GM21447 (cell line): ENCODE results near the gene MAP3K2.

Experiments used
- ATAC-seq: cut with Tn5 transposase; IDR thresholded peaks from one replicate; pipeline ENCODE4 v1.9.1; 2021; ENCODE audit not compliant: unreplicated experiment

MAP3K2 gene

DNA sequence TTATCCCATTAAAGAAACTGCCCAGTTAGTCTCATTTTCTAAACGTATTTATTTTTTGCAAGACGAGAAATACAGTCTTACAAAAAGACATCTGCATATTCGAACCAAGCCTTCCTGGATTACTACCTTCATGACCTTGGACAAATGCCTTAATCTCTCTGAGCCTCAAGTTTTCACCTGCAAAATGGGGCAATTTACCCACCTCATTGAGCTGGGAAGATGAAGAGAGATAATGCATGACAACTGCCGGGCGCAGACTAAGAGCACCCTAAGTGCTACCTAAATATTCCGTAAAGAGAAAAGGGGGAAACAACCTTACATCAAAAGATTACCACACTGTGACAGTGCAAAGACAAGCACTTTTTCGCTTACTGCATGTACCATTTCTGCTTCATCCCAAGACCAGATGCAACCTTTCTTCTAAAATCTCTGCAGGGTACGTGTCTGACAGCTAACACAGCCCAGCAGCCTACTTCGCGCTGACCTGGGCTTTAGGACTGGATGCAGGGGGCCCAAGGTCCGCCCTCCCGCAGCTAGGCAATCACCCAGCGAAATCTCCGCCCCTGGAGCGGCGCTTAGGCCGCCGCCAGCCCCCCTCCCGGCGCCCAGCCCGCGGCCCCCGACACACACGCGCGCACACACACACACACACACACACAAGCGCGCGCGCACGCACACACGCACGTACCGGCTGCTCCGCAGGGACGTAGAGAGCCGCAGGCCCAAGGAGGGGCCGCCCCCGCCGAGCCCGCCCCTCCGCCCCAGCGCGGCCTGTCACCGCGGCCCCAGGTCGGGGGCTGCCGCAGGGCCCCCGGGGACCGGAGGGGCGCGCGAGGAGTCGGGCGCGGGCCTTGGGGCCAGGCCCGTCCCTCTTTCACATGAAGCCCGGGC lies 766 bp downstream of the MAP3K2 start:
- ATAC-seq: peak; percentile 63

DNA sequence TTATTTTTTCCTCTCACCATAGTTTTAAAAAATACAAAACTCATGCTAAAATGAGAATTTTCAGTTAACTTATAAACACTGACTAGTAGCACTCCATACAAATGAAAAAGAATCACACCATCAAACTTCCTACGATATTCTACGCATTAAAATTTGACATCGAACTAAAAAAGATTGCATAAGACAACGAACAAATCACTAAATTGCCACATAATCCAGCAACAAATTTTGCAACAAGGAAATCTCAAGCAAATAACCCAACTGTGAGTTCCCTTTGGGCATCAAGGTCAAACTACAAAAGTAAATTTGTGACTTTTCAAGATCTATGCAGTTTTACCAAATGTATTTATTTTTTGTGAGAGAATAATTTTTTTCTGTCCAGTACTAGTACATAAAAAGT lies 1.5 kb downstream of the MAP3K2 start:
- no peak for ATAC-seq

DNA sequence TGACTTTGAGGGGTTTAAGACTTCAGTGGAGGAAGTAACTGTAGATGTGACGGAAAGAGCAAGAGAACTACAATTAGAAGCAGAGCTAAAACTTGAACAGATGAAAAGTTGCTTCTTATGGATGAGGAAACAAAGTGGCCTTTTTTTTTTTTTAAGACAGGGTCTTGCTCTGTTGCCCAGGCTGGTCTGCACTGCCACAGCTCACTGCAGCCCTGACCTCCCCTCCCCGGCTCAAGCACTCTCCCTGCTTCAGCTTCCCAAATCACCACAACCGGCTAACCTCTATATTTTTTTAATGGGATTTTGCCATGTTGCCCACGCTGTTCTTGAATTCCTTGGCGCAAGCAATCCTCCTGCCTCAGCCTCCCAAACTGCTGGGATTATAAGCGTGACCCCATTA lies 3.2 kb downstream of the MAP3K2 start:
- no peak for ATAC-seq

DNA sequence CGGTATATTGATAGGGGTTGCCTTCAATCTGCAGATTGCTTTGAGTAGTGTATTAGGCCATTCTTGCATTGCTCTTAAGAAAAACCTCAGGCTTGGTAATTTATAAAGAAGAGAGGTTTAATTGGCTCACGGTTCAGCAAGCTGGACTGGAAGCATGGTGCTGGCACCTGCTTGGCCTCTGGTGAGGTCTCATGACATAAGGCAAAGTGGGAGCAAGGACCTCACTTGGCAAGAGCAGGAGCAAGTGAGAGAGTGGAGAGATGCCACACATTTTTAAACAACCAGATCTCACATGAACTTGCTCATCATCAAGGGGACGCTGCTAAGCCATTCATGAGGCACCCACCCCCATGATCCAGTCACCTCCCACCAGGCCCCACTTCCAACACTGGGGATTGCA lies 4.9 kb downstream of the MAP3K2 start:
- no peak for ATAC-seq

DNA sequence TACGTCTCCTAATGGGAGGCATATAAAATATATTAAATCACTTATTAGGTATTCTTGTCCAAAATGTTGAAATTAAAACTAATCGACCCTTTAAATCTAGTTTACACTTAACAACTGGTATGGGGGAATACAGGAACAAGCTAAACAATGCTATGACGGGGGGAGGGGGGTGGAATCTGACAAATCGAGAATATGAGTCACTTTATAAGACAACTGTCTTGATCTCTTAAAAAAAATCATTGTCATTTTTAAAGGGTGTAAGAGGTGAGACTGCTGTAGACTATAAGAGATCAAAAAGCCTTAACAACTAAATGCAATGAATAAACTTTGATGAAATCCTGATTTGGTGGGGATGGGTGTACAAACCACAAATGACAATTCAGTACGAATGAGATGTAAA lies 6.0 kb downstream of the MAP3K2 start:
- no peak for ATAC-seq

DNA sequence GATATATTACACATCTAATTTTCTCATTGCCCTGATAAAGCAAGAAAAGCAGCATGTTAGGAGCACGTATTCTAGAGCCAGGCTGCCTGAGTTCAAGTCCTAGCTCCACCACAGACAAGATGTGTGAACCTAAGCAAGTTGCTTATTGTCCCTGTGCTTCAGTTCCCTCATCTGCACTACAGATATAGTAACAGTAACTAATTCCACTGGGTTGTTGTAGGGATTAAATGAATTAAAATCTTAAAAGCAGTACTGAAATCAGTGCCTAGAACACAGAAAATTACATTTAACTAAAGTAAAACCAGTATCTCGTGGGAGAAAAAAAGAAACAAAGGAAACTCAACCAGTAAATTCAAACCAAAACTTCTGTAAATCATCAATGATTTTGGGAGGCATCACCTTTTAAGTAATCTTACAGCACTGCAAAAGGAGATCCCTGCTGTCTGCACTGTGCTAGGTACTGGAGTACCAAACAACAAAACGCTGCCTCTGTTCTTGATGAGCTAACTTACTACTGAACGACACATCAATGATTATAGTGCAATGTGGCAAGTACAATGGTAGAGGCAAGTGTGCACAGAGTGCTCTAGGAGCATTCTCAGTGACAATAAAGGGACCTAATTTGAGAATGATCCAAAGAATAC lies 7.9 kb downstream of the MAP3K2 start:
- ATAC-seq: peak; percentile 72

DNA sequence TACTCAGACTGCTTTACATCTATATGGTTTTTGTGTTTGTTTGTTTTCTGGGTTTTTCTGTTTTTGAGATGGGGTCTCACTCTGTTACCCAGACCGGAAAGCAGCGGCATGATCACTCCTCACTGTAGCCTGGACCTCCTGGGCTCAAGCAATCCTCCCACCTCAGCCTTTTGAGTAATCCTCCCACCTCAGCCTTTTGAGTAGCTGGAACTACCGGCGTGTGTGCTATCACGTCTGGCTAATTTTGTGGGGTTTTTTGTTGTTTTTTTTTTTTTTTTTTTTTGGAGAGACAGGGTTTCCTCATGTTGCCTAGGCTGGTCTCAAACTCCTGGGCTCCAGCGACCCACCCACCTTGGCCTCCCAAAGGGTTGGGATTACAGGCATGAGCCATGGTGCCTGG lies 9.1 kb downstream of the MAP3K2 start:
- no peak for ATAC-seq

DNA sequence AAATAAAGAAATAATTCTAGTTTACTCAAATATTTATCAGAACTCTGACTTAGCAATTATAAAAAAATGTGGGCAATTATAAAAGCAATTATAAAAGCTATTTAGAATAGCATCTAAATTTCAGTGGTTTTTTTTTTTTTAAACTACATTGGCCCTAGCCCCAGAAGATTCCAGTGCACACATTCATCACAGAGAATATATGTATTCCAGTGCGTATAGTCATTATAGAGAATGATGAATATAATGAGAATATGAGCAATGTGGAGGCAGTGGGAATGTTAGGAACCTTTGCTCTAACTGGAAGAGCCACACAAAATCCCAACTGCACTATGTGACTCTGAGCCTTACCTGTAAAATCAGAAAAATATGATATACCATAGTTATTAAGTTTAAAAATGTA lies 10.5 kb downstream of the MAP3K2 start:
- ATAC-seq: no peak

DNA sequence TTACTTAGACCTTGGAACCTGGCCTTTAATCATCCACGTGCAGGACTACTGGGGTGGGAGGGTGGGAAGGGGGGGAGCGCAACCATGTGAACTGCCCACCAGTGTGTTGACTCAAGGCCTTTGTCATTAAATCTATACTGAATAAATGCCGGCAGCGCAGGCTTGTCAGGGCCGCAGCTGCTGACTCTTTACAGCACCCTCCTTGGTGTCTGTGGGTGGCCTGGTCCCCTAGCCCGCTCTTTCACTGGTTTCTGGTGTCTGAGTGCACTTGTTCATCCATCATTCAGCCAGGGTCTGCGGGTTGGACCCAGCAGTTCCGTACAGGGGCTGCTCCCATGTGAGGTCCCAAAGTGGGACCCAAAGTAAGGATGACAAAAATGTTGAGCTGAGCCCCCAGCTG lies 11.5 kb downstream of the MAP3K2 start:
- ATAC-seq: no peak

DNA sequence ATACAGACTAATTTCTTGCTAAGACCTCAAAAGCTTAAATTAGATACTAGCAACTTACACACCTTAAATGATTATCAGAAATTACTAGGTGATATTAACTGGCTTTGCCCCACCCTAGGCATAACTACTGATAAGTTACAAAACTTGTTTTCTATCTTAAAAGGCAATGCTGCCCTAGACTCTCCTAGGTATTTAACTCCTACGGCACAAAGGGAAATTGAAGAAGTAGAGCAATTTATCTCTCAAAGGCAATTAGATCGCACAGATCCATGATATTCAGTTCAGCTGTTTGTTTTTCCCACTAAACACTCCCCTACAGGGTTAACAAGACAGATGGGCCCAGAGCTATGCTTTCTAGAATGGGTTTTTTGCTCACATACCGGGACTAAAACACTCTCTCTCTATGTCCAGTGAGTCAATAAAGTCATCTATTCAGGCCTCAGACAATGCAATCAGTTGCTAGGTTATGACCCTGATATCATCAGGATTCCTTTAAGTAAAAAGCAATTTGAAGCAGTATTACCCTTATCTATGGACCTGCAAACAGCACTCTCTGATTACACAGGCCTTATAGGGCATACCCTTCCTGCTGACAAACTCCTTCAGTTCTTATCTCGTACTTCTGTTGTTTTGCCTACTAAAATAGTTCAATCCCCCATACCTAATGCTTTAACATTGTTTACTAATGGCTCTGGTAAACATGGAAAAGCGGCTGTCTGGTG lies 14.3 kb downstream of the MAP3K2 start:
- ATAC-seq: no peak

DNA sequence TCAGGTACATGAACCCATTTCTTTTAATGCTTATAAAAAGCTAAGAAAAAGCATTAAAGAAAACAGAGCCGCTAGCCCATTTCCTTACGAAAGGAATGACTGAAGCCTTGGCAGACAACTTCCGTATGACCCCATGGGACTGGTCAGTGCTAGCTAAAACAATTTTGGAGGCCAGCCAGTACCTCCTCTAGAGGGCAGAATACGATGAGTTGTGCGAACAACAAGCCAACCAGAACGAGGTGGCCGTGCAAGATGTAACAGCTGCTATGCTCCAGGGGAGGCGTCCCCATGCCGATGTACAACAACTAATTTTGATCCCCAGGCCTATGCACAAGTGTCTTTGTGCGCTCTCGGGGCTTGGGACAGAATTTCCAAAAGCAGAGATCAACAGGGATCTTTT lies 16.7 kb downstream of the MAP3K2 start:
- no peak for ATAC-seq

DNA sequence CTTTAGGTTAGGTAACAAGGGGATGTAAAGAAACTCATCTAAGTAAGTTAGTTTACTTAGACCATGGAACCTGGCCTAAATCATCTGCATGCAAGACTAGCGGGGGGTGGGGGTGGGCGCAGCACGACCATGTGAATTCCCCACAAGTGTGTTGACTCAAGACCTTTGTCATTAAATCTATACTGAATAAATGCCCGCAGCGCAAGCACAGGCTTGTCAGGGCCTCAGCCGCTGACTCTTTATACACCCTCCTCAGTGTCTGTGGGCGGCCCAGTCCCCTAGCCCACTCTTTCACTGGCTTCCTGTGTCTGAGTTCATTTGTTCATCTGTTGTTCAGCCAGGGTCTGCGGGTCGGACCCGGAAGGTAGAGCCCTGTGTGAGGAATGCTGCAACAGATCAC lies 17.8 kb downstream of the MAP3K2 start:
- ATAC-seq: no peak

DNA sequence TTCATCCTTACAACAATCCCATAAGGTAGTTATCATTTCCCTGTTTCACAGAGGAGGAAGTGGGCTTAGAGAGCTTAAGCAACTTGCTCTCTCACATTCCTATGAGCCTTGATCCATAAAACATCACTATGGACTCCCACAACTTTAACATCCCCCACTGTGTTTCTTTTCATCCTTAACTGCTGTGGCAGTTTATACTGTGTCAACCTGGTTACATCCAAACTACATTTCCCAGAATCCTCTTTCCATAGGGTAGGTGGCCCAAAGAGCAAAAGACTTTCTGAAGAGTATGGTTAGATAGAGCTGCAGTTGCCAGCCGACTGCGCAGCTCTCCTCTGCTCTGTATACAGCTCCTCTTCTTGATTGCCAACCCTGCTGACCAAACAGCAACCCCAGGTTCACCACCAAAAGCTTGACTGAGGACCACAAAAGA lies 22.5 kb downstream of the MAP3K2 start:
- ATAC-seq: no peak

DNA sequence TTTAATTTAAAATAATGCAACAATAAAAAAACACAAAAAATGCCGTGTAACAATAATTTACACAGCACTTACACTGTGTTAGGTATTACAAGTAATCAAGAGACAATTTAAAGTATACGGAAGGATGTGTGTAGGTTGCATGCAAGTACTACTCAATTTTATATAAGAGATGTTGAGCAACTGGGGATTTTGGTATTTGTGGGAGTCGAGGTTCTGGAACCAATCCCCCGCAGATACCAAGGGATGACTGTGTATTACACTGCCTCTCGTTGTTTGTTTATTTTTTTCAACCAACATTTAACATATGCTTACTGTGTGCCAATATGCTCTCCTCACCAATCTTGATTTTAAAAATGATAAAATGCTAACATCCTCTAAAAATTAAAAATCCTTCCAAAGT lies 24.8 kb downstream of the MAP3K2 start:
- no peak for ATAC-seq

DNA sequence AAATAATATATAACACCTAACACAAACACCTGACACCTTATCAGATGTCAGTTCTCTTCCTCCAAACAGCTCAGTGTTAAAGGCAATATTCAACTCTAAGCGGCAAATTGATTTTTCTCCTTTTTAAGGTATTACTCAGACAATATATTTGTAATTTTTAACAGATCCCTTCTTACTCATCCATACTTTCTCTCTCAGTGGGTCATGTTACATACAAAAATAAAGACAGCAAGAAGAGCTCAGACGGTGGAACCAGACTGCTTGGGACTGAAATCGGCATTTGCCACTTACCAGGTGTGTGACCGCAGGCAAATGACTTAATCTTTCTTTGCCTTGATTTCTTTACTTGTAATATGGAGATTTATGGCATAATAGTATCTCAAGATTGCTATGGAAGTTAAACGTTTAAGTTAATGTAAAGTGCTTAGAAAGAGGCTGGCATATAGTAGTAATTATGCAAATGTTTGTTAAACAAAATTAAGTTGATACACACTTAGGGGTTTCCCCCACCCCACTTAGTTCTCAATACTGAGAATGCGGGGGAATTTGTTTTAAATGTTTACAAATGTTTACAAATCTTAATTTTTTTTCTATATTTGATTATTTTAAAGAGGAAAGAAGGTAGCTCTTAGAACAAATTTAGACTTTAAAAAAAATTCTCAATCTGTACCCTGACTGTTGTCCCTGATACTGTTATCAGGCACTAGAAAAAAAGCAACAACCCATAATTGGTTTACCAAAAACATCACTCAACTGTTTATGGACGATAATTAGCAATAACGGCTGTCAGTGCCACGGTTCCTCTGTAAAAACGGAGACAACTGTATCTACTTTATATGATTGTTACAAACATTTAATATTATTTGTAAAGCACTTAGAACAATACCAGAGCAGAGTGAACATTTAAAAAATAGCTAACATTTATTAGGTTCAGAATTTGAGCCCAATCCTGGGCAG lies 25.6 kb downstream of the MAP3K2 start:
- ATAC-seq: no peak

DNA sequence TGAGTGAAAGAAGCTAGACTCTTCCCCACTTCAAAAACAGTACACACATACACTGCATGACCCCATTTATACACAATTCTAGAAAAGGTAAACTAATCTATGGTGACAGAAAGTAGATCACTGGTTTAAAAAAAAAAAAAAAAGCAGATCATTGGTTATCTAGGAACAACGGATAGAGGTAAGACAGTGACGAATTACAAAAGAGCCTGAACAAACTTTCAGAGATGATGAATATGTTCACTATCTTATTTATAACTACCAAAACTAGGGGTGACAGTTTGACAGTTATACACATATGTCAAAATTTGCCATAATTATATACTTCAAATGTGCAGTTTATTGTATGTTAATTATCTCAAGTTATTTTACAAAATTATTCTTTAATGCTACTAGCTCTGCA lies 27.5 kb downstream of the MAP3K2 start:
- no peak for ATAC-seq

DNA sequence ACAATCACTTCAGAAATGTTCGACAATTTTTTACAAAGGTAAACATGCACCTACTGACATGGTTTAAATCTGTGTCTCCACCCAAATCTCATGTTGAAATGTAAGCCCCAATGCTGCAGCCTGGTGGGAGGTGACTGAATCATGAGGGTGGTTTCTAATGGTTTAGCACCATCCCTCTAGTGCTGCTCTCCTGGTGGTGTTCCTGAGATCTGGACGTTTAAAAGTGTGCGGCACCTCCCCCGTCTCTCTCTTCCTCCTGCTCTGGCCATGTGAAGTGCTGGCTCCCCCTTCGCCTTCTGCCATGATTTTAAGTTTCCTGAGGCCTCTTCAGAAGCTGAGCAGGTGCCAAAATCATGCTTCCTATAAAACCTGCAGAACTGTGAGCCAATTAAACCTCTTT lies 28.3 kb downstream of the MAP3K2 start:
- no peak for ATAC-seq

DNA sequence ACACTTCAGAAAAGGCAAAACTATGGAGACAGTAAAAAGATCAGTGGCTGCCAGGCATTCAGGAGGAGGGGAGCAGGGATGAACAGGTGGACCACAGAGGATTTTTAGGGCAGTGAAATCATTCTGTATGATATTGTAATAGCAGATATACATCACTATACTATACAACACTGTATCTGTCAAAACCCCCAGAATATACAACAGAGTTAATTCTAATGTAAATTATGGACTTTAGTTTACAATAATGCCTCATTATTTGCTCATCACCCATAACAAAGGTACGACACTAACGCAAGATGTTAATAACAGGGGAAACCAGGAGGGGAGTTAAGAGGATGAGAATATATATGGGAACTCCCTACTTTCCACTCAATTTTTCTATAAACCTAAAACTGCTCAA lies 28.8 kb downstream of the MAP3K2 start:
- ATAC-seq: no peak

DNA sequence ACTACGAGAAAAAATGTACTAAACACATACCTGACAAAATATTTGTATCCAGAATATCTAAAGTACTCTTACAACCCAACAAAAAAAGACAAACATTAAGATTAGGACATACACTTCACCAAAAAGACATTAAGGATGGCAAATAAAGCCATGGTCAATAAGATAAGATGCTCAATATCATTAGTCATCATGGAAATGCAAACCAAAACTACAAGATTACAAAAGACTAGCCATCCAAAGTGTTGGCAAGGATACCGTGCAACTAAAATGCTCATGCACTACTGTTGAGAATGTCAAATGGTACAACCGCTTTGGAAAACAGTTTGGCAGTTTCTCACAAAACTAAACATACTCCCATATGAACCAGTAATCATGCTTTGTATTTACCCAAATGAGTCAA lies 29.7 kb downstream of the MAP3K2 start:
- no peak for ATAC-seq

DNA sequence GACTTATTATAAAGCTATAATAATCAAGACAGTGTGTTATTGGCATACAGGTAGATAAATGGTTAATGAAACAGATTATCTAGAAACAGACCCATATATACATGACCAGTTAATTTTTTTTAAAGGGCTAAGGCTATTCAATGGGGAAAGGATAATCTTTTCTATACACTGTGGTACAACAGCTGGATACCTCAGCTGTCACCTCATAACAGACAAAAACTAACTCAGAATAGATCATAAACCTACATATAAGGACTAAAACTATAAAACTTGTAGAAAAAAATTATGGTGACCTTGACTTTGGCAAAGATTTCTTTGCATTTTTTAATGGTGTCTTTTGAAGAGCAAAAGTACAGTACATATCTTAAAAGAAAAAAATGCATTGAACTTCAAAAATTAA lies 30.2 kb downstream of the MAP3K2 start:
- ATAC-seq: no peak

DNA sequence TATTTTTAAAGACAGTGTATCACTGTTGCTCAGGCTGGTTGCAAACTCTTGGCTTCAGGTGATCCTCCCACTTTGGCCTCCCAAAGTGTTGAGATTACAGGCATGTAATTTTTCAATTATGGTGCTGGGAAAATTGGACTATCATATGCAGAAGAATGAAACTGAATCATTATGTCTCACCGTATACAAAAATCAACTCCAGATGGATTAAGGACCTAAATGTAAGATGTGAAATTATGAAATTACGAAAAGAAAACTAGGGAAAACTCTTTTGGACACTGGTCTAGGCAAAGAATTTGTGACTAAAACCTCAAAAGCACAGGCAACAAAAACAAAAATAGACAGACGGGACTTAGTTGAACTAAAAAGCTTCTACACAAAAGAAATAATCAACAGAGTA lies 31.2 kb downstream of the MAP3K2 start:
- no peak for ATAC-seq
